Measurements from ENCODE around the gene PSPN. TPM values are rescaled to one million over a fixed set of nuclear protein-coding genes. Genes with fewer than 3 reads are reported as not detected.
"Not testable (repeated sequence)": the region's sequence is repeated elsewhere in the genome, so short reads cannot be mapped to it uniquely, and the experiment has no call there.

PSPN gene
- total and polyA plus RNA-seq, 2 experiments from 2014 or later: 0.22 to 0.75 TPM

DNA sequence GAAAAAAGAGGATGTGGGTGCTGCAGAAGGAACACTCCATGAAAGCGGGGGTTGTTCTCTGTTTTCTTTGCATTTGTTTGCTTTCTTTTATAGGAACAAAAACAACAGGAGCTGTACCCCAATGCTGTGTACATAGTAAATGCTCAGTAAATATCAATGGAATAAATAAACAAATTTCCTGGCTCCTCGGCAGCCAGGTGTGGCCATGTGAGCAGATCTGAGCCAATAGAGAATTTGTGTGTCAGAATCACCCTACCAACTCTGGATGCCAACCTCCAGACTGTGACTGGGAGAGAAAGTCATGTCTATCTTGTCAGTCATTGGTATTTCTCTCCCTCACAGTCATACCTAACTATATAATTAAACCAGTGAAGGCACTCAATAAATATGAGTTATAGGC, 25.0 kb downstream of the PSPN start:
- H3K36me3 ChIP-seq (ENCODE audit: low read depth): no peaks in the 10 kb centered on the region
- H3K9me3 ChIP-seq (ENCODE audit: low read depth): no peaks in the 10 kb centered on the region
- peaks cover 3% of the 10 kb centered on the region; the same call in 1 of the 2 replicates for H3F3A ChIP-seq (ENCODE audit: insufficient read depth)
- H3K27me3 ChIP-seq (replicated peaks; ENCODE audit: insufficient read depth): no peaks in the 10 kb centered on the region
- H3K27ac ChIP-seq: no peak overlapping the region
- H3K79me2 ChIP-seq (ENCODE audit: insufficient read depth): no peaks in the 10 kb centered on the region
- no peaks in the 10 kb centered on the region for H4K20me1 ChIP-seq (ENCODE audit: insufficient read depth)
- no peaks in the 10 kb centered on the region for H3K9me2 ChIP-seq (ENCODE audit: insufficient read depth)
- no peak overlapping the region for H3K9ac ChIP-seq
- TF ChIP-seq EZH2 (IDR thresholded peaks at IDR 0.05; ENCODE audit: insufficient read depth, poor library complexity, severe bottlenecking): no peak
- no peak for TF ChIP-seq EZH2phosphoT487 (IDR thresholded peaks at IDR 0.05; ENCODE audit: insufficient read depth, low read depth)
- WGBS, 2 experiments (ENCODE audit: low coverage in 1 of 2, low lambda C conversion rate in 2 of 2, missing lambda C conversion rate in 2 of 2): 96% methylated on average over 2 of the region's 2 CpGs
- no peak overlapping the region for H3K4me3 ChIP-seq
- H3K4me1 ChIP-seq (ENCODE audit: insufficient read depth): no peaks in the 10 kb centered on the region
- no peak overlapping the region for H3K4me2 ChIP-seq (ENCODE audit: unreplicated experiment)
- no peak for DNase-seq
- in situ Hi-C loops (cut with MboI): no loop called here
- H2AFZ ChIP-seq: no peak overlapping the region

DNA sequence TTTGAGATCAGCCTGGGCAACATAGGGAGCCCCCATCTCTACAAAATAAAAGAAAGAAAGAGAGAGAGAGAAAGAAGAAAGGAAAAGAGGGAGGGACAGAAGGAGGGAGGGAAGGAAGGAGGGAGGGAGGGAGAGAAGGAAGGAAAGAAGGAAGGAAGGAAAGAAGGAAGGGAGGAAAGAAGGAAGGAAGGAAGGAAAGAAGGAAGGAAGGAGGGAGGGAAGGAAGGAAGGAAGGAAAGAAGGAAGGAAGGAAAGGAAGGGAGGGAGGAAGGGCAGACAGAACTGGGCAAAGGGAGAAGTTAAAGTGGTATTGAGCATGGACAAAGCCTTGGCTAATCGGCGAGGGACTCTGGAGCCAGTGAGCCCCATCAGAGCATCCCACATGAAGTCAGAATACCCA, 26.5 kb downstream of the PSPN start:
- H3K9ac ChIP-seq; H2AFZ ChIP-seq; H3K4me3 ChIP-seq; in situ Hi-C loops (cut with MboI); H3F3A ChIP-seq (ENCODE audit: insufficient read depth); H3K79me2 ChIP-seq (ENCODE audit: insufficient read depth); H4K20me1 ChIP-seq (ENCODE audit: insufficient read depth); H3K36me3 ChIP-seq (ENCODE audit: low read depth); H3K9me2 ChIP-seq (ENCODE audit: insufficient read depth); H3K4me1 ChIP-seq (ENCODE audit: insufficient read depth); H3K4me2 ChIP-seq (ENCODE audit: unreplicated experiment); H3K9me3 ChIP-seq (ENCODE audit: low read depth); DNase-seq; H3K27me3 ChIP-seq (replicated peaks; ENCODE audit: insufficient read depth); H3K27ac ChIP-seq: not testable (repeated sequence)
- 60 to 67% methylated on average over 1 to 2 of the region's 2 CpGs for WGBS, 2 experiments (ENCODE audit: low coverage in 1 of 2, low lambda C conversion rate in 2 of 2, missing lambda C conversion rate in 2 of 2)

DNA sequence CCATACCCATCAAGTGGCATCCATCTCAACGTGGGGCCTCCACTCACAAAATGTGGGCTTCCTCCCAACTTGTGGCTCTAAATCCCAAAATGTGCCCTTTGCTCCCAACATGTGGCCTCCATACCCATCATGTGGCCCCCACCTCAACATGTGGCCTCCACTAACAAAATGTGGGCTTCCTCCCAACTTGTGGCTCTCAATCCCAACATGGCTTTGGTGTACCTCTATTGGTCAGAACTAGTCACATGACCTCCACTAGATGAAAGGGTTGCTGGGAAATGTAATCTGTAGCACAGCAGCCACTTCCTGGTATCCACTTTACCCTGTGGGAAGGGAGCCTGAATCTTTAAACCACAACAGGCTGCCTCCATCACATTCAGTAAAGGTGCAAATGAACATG, 32.3 kb downstream of the PSPN start:
- H3K4me1 ChIP-seq (ENCODE audit: insufficient read depth): no peaks in the 10 kb centered on the region
- H3K9ac ChIP-seq: no peak overlapping the region
- no peaks in the 10 kb centered on the region for H3K27me3 ChIP-seq (replicated peaks; ENCODE audit: insufficient read depth)
- in situ Hi-C loops (cut with MboI): no loop called here
- H3K4me2 ChIP-seq (ENCODE audit: unreplicated experiment): no peak overlapping the region
- WGBS, 2 experiments (ENCODE audit: low coverage in 1 of 2, low lambda C conversion rate in 2 of 2, missing lambda C conversion rate in 2 of 2): 11 to 25% methylated on average over 1 of the region's 1 CpG
- no peaks in the 10 kb centered on the region for H3K9me2 ChIP-seq (ENCODE audit: insufficient read depth)
- no peaks in the 10 kb centered on the region for H4K20me1 ChIP-seq (ENCODE audit: insufficient read depth)
- H3K9me3 ChIP-seq (ENCODE audit: low read depth): no peaks in the 10 kb centered on the region
- no peak for TF ChIP-seq EZH2 (IDR thresholded peaks at IDR 0.05; ENCODE audit: insufficient read depth, poor library complexity, severe bottlenecking)
- no peak for TF ChIP-seq EZH2phosphoT487 (IDR thresholded peaks at IDR 0.05; ENCODE audit: insufficient read depth, low read depth)
- H3K27ac ChIP-seq: no peak overlapping the region
- no peaks in the 10 kb centered on the region for H3F3A ChIP-seq (ENCODE audit: insufficient read depth)
- H3K79me2 ChIP-seq (ENCODE audit: insufficient read depth): no peaks in the 10 kb centered on the region
- no peak overlapping the region for H2AFZ ChIP-seq
- H3K4me3 ChIP-seq: no peak overlapping the region
- no peak for DNase-seq
- H3K36me3 ChIP-seq (ENCODE audit: low read depth): no peaks in the 10 kb centered on the region

DNA sequence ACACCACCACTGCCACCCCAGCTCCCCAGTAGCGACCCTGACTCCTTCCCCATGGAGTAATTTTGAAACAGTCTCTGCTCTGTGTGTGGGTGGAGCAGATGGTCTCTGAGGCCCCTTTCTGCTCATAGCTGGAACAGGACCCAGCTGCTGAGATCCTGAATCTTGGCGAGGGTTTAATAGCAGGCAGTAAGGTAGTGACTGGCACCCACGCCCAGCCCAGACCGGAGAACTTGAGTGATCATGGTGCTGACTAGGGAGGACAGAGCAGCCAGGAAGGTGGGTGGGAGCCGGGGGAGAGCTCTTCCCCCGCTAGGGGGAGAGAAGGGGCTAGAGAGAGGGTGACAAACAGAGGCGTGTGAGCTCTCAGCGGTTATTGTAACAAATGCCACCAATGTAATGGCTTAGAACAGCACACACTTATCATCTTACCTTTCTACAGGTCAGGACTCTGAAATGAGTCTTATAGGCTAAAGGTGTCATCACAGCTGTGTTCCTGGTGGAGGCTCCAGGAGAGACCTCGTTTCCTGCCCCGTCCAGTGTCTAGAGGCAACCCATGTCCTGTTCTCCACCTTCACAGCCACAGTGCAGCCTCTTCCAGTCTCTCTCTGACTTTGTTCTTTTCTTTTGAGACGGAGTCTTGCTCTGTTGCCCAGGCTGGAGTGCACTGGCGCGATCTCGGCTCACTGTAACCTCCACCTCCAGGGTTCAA, 35.1 kb downstream of the PSPN start:
- H2AFZ ChIP-seq: no peak overlapping the region

More for the DNA sequence above, 35.1 kb downstream of the PSPN start:
- Histone ChIP-seq H3F3A (ENCODE audit: insufficient read depth) (no peaks in the 10 kb centered on the region), H3K4me2 (ENCODE audit: unreplicated experiment) (no peak overlapping the region), H3K36me3 (ENCODE audit: low read depth) (no peaks in the 10 kb centered on the region), H4K20me1 (ENCODE audit: insufficient read depth) (no peaks in the 10 kb centered on the region), H3K27me3 (replicated peaks; ENCODE audit: insufficient read depth) (no peaks in the 10 kb centered on the region), H3K9me2 (ENCODE audit: insufficient read depth) (no peaks in the 10 kb centered on the region), H3K79me2 (ENCODE audit: insufficient read depth) (no peaks in the 10 kb centered on the region), H3K4me3 (no peak overlapping the region), H3K9ac (no peak overlapping the region), H3K4me1 (ENCODE audit: insufficient read depth) (no peaks in the 10 kb centered on the region), H3K9me3 (ENCODE audit: low read depth) (no peaks in the 10 kb centered on the region), H3K27ac (no peak overlapping the region)
- no peak for TF ChIP-seq EZH2phosphoT487 (IDR thresholded peaks at IDR 0.05; ENCODE audit: insufficient read depth, low read depth)
- no peak for TF ChIP-seq EZH2 (IDR thresholded peaks at IDR 0.05; ENCODE audit: insufficient read depth, poor library complexity, severe bottlenecking)
- 82 to 83% methylated on average over 14 of the region's 14 CpGs for WGBS, 2 experiments (ENCODE audit: low coverage in 1 of 2, low lambda C conversion rate in 2 of 2, missing lambda C conversion rate in 2 of 2)
- DNase-seq: no peak
- in situ Hi-C loops (cut with MboI): no loop called here

Measured in GM23248 (cell line).